Activated T-helper 9 cell treated with anti-CD3 and anti-CD28 coated beads, Interleukin-2, amount 50 U/mL, for 16 hours (primary cell): ENCODE measurements around the gene SNRPA1.

Source experiments
- DNase-seq: peaks from one replicate; pipeline ENCODE4 v3.0.0-alpha.2; 2020; ENCODE audit warnings: low read depth

SNRPA1 gene

GRCh38 chr15:101242160-101242998 lies 52.7 kb downstream of the SNRPA1 start:
- DNase-seq, result peak; percentile 18

GRCh38 chr15:101240358-101240757 lies 54.7 kb downstream of the SNRPA1 start:
- DNase-seq, result no peak

GRCh38 chr15:101239724-101240136 lies 55.3 kb downstream of the SNRPA1 start:
- no peak for DNase-seq

- no peak for DNase-seq
Measured at GRCh38 chr15:101237251-101237650, 57.8 kb downstream of the SNRPA1 start.

- no peak for DNase-seq
Measured at GRCh38 chr15:101233651-101234280, 61.3 kb downstream of the SNRPA1 start.

- no peak for DNase-seq
Measured at GRCh38 chr15:101232677-101233076, 62.4 kb downstream of the SNRPA1 start.
